B cell (primary cell): ENCODE measurements around the gene GKN1. TPM values are rescaled to one million over a fixed set of nuclear protein-coding genes. Genes with fewer than 3 reads are reported as not detected.

Experiments used
- ATAC-seq: fragments of 200-7000 bp; cut with Tn5 transposase; one replicate; pipeline ENCODE4 v1.10.0; 2021; ENCODE audit warnings: low read depth, mild to moderate bottlenecking, moderate number of reproducible peaks, moderate library complexity
- CTCF ChIA-PET: fragments of 350-600 bp; sonication (Branson Sonifier 250); formaldehyde crosslinking; loops from one replicate; lab custom pipeline; 2021; ENCODE audit warnings: antibody characterized with exemption, inconsistent platforms; lab: Charles Lee
- POLR2A ChIA-PET: fragments of 350-600 bp; sonication (Branson Sonifier 250); formaldehyde crosslinking; loops from one replicate; lab custom pipeline; 2021; ENCODE audit warnings: antibody characterized with exemption; lab: Charles Lee
- DNase-seq: peaks from one replicate; pipeline ENCODE4 v3.0.0; 2013
- H2AFZ ChIP-seq: 2 replicates; pipeline ENCODE4 v1.6.1; 2012; ENCODE audit warnings: mild to moderate bottlenecking, low read depth, low read length; ENCODE audit not compliant: insufficient read depth, poor library complexity, severe bottlenecking
- H3K27ac ChIP-seq, 2 donors: 1 replicate in 1 of 2; 2 replicates in 1 of 2; pipeline ENCODE4 v1.5.1; 2012 to 2013; ENCODE audit warnings: low read length in 2 of 2, mild to moderate bottlenecking in 2 of 2, moderate library complexity in 1 of 2
- H3K27me3 ChIP-seq, 4 experiments: fragments of 200-600 bp in 1 of 4; sonication (generic) in 1 of 4; replicated peaks in 1 of 4; 1 replicate in 2 of 4; 2 replicates in 2 of 4; pipeline versions ENCODE4 v1.6.1 to v1.7.0; 2013 to 2016; ENCODE audit warnings: low read length in 3 of 4, mild to moderate bottlenecking in 2 of 4, mixed read lengths in 1 of 4, moderate library complexity in 1 of 4; ENCODE audit not compliant: insufficient read depth in 4 of 4, control insufficient read depth in 3 of 4; ENCODE audit errors: control extremely low read depth in 1 of 4
- H3K36me3 ChIP-seq, 2 experiments: replicated peaks in 1 of 2; 1 replicate in 1 of 2; 2 replicates in 1 of 2; pipeline versions ENCODE4 v1.6.1 to v1.7.1; 2013; ENCODE audit warnings: low read length in 1 of 2; ENCODE audit not compliant: insufficient read depth in 2 of 2, control insufficient read depth in 1 of 2; ENCODE audit errors: control extremely low read depth in 1 of 2, extremely low read depth in 1 of 2
- H3K4me1 ChIP-seq, 2 donors: fragments of 200-600 bp in 1 of 2; sonication (generic) in 1 of 2; 1 replicate in 1 of 2; 2 replicates in 1 of 2; pipeline versions ENCODE4 v1.5.1 to v1.6.1; 2013 to 2017; ENCODE audit warnings: low read length in 2 of 2; ENCODE audit not compliant: control insufficient read depth in 2 of 2, insufficient read depth in 2 of 2
- H3K4me2 ChIP-seq: replicated peaks from 2 replicates; pipeline ENCODE3; 2012; ENCODE audit warnings: mild to moderate bottlenecking, low read depth, low read length; ENCODE audit not compliant: poor library complexity, severe bottlenecking
- H3K4me3 ChIP-seq, 5 experiments: fragments of 200-600 bp in 1 of 5; sonication (generic) in 1 of 5; 1 replicate in 3 of 5; 2 replicates in 2 of 5; pipeline versions ENCODE4 v1.5.1 to v1.7.0; 2011 to 2016; ENCODE audit warnings: low read length in 4 of 5, mild to moderate bottlenecking in 4 of 5, low read depth in 2 of 5, control low read depth in 1 of 5, moderate library complexity in 1 of 5; ENCODE audit not compliant: insufficient read depth in 1 of 5; ENCODE audit errors: control extremely low read depth in 1 of 5, extremely low read depth in 1 of 5
- H3K79me2 ChIP-seq: fragments of 200-600 bp; sonication (generic); one replicate; pipeline ENCODE4 v1.6.0; 2016; ENCODE audit warnings: low read length; ENCODE audit not compliant: control insufficient read depth, insufficient read depth
- H3K9ac ChIP-seq: fragments of 200-600 bp; sonication (generic); 2 replicates; pipeline ENCODE4 v1.6.1; 2017; ENCODE audit warnings: mild to moderate bottlenecking, low read length, moderate library complexity
- H3K9me3 ChIP-seq, 3 donors: one replicate each; pipeline versions ENCODE4 v1.6.1 to v1.7.1; 2013; ENCODE audit warnings: low read length in 2 of 3; ENCODE audit not compliant: control insufficient read depth in 2 of 3, insufficient read depth in 1 of 3; ENCODE audit errors: control extremely low read depth in 1 of 3
- H4K20me1 ChIP-seq: 2 replicates; pipeline ENCODE4 v1.6.0; 2012; ENCODE audit warnings: mild to moderate bottlenecking, low read length; ENCODE audit not compliant: insufficient read depth, control insufficient read depth, poor library complexity, severe bottlenecking
- H3K27ac Mint-ChIP-seq: one replicate; pipeline ENCODE4 v1.8.0; 2021; ENCODE audit warnings: mixed read lengths
- H3K27me3 Mint-ChIP-seq: one replicate; pipeline ENCODE4 v1.8.0; 2021; ENCODE audit warnings: mixed read lengths
- H3K4me1 Mint-ChIP-seq: one replicate; pipeline ENCODE4 v1.8.0; 2021; ENCODE audit warnings: mixed read lengths
- H3K4me3 Mint-ChIP-seq: one replicate; pipeline ENCODE4 v1.8.0; 2021; ENCODE audit warnings: mixed read lengths
- H3K9me3 Mint-ChIP-seq: one replicate; pipeline ENCODE4 v1.8.0; 2022; ENCODE audit warnings: mixed read lengths; ENCODE audit not compliant: insufficient read depth
- EZH2 ChIP-seq: IDR thresholded peaks from 2 replicates; pipeline ENCODE4 v1.6.1; 2012; ENCODE audit warnings: borderline replicate concordance, low read depth, mild to moderate bottlenecking, moderate library complexity, low read length; ENCODE audit not compliant: insufficient read depth, poor library complexity, severe bottlenecking
- WGBS: methylation state at CpG from one replicate; pipeline ENCODE4 v1.1.5; 2013; ENCODE audit warnings: missing lambda C conversion rate; ENCODE audit not compliant: insufficient coverage; 5-methylcytosine and 5-hydroxymethylcytosine counted together
- intact Hi-C: fragments of 100-400 bp; cut with micrococcal nuclease; formaldehyde crosslinking; loops from one replicate; pipeline ENCODE4 v1.10.0; 2022
- polyA plus RNA-seq: library from polyadenylated mRNA; depleted of rRNA; stranded (reverse); fragments of >200 nt; gene quantifications from 2 replicates; pipeline ENCODE4 v1.2.3, GENCODE V29; 2012
- total RNA-seq, 2 donors: library from RNA; stranded (reverse); fragments of 120-200 nt in 1 of 2; gene quantifications; 1 replicate in 1 of 2; 2 replicates in 1 of 2; pipeline versions ENCODE4 v1.2.3 to v1.2.4, GENCODE V29; 2013 to 2022
- TF ChIP-seq, protein P1 (sequence below): fragments of 200-600 bp; IDR thresholded peaks from one replicate; pipeline ENCODE4 v1.8.0; 2022; ENCODE audit warnings: antibody characterized with exemption, mild to moderate bottlenecking

Gene GKN1
- total and polyA plus RNA-seq, 2 donors (not counting 1 experiment from before 2014, with no cell fraction given), result not detected

DNA sequence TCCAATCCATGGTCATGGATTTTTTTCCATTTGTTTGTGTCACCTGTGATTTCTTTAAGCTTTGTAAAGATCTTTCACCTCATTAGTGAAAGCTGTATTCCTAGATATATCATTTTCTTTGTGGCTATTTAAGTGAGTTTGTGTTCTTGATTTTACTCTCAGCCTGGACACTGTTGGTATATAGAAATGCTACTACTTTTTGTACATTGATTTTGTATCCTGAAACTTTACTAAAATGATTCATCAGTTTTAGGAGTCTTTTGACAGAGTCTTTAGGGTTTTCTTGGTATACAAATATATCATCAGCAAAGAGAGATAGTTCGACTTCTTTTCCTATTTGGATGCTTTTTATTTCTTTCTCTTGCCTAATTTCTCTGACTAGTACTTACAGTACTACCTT lies 34.1 kb upstream of the GKN1 start:
- ATAC-seq (no peak), DNase-seq (no peak)
- Mint-ChIP-seq H3K27ac (no peak overlapping the region), H3K27me3 (peaks cover 42% of the 10 kb centered on the region), H3K4me1 (peaks cover 4% of the 10 kb centered on the region), H3K9me3 (no peaks in the 10 kb centered on the region), H3K4me3 (no peak overlapping the region)
- H3K4me3 ChIP-seq, result no peak overlapping the region
- no peaks in the 10 kb centered on the region for H3K79me2 ChIP-seq
- TF ChIP-seq, protein P1, sequence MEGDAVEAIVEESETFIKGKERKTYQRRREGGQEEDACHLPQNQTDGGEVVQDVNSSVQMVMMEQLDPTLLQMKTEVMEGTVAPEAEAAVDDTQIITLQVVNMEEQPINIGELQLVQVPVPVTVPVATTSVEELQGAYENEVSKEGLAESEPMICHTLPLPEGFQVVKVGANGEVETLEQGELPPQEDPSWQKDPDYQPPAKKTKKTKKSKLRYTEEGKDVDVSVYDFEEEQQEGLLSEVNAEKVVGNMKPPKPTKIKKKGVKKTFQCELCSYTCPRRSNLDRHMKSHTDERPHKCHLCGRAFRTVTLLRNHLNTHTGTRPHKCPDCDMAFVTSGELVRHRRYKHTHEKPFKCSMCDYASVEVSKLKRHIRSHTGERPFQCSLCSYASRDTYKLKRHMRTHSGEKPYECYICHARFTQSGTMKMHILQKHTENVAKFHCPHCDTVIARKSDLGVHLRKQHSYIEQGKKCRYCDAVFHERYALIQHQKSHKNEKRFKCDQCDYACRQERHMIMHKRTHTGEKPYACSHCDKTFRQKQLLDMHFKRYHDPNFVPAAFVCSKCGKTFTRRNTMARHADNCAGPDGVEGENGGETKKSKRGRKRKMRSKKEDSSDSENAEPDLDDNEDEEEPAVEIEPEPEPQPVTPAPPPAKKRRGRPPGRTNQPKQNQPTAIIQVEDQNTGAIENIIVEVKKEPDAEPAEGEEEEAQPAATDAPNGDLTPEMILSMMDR, result no peak
- TF ChIP-seq EZH2, result no peak
- ChIA-PET POLR2A (no interaction called here), CTCF (interaction anchor here (1.0 to 1.5 kb wide), 2 partner anchors 15 to 31 kb away, joined by 3 to 6 read pairs; no protein-coding TSS in a partner anchor)
- H3K27ac ChIP-seq, result no peak overlapping the region
- no CpG with 5 or more reads among the region's 1 CpG for WGBS
- no peak overlapping the region for H3K9ac ChIP-seq
- peaks cover 0 to 5% of the 10 kb centered on the region in 2 donors for H3K4me1 ChIP-seq
- H3K4me2 ChIP-seq, result no peak overlapping the region
- H3K9me3 ChIP-seq, result peaks cover 0 to 2% (median 0%) of the 10 kb centered on the region in 3 donors
- no peak overlapping the region for H2AFZ ChIP-seq
- no peaks in the 10 kb centered on the region for H3K36me3 ChIP-seq
- no peaks in the 10 kb centered on the region for H4K20me1 ChIP-seq
- intact Hi-C loops, result no loop called here
- peaks cover 0 to 20% (median 13%) of the 10 kb centered on the region in 4 experiments for H3K27me3 ChIP-seq

DNA sequence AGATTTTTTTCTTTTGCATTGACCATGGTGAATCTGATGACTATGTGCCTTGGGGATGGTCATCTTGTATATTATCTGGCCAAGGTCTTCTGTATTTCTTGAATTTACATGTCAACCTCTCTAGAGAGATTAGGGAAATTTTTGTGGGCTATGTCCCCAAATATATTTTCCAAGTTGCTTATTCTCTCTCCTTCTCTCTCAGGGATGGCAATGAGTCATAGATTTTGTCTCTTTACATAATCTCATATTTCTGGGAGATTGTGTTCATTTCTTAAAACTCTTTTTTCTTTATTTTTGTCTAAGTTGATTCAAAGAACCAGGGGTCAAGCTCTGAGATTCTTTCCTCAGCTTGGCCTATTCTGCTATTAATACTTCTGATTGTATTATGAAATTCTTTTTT lies 31.6 kb upstream of the GKN1 start:
- Histone ChIP-seq H4K20me1 (no peaks in the 10 kb centered on the region), H3K9me3 (peaks cover 0 to 2% (median 0%) of the 10 kb centered on the region in 3 donors), H3K9ac (no peak overlapping the region), H3K4me1 (peaks cover 0 to 5% of the 10 kb centered on the region in 2 donors), H3K4me3 (no peak overlapping the region), H3K27me3 (peaks cover 0 to 24% (median 12%) of the 10 kb centered on the region in 4 experiments), H3K27ac (no peak overlapping the region), H3K36me3 (no peaks in the 10 kb centered on the region), H2AFZ (no peak overlapping the region), H3K79me2 (no peaks in the 10 kb centered on the region), H3K4me2 (no peak overlapping the region)
- H3K4me1 Mint-ChIP-seq, result peaks cover 4% of the 10 kb centered on the region
- no peak overlapping the region for H3K27ac Mint-ChIP-seq
- ATAC-seq (no peak), DNase-seq (no peak)
- ChIA-PET CTCF (interaction anchor here (0.7 to 3.9 kb wide), 17 partner anchors 9 to 747 kb away, joined by 3 to 21 read pairs (median 3); partner anchors contain the start of genes FBXO48 and GKN2), POLR2A (no interaction called here)
- TF ChIP-seq, protein P1, result no peak
- no peak for TF ChIP-seq EZH2
- peaks cover 54% of the 10 kb centered on the region for H3K27me3 Mint-ChIP-seq
- no peak overlapping the region for H3K4me3 Mint-ChIP-seq
- intact Hi-C loops, result no loop called here
- H3K9me3 Mint-ChIP-seq, result no peaks in the 10 kb centered on the region
